SU-DHL-6 (cell line): ENCODE measurements around the gene NUMB.

Source experiments
- H2AFZ ChIP-seq: fragments of 200-600 bp; sonication (generic); 2 replicates; pipeline ENCODE4 v1.6.1; 2014; ENCODE audit warnings: low read depth, mild to moderate bottlenecking, moderate library complexity, mixed read lengths, antibody characterized with exemption, low read length; ENCODE audit not compliant: severe bottlenecking
- H3F3A ChIP-seq: fragments of 200-600 bp; shearing (Covaris generic); 2 replicates; pipeline ENCODE4 v1.6.0; 2016; ENCODE audit warnings: antibody characterized with exemption, mild to moderate bottlenecking; ENCODE audit not compliant: insufficient read depth
- H3K27ac ChIP-seq: fragments of 200-600 bp; sonication (generic); 2 replicates; pipeline ENCODE4 v1.5.1; 2016; ENCODE audit warnings: low read depth, mild to moderate bottlenecking, low read length, moderate library complexity, mixed read lengths
- H3K27me3 ChIP-seq: fragments of 200-600 bp; sonication (generic), shearing (Covaris generic); 2 replicates; pipeline ENCODE4 v1.6.0; 2014; ENCODE audit warnings: mild to moderate bottlenecking, low read length
- H3K36me3 ChIP-seq: fragments of 200-600 bp; sonication (generic); 2 replicates; pipeline ENCODE4 v1.6.1; 2014; ENCODE audit warnings: mild to moderate bottlenecking, low read length, mixed read lengths
- H3K4me2 ChIP-seq: fragments of 300-600, 200-600 bp; shearing (Covaris generic), sonication (generic); 2 replicates; pipeline ENCODE4 v1.6.0; 2014; ENCODE audit warnings: low read length, low read depth, mild to moderate bottlenecking; ENCODE audit not compliant: poor library complexity, severe bottlenecking
- H3K4me3 ChIP-seq: fragments of 200-600 bp; sonication (generic); 2 replicates; pipeline ENCODE4 v1.5.1; 2014; ENCODE audit warnings: antibody characterized with exemption, low read length, mild to moderate bottlenecking, mixed read lengths; ENCODE audit not compliant: insufficient read depth, poor library complexity, severe bottlenecking
- H3K79me2 ChIP-seq: fragments of 200-600 bp; sonication (generic); 2 replicates; pipeline ENCODE4 v1.6.1; 2014; ENCODE audit warnings: mild to moderate bottlenecking, low read length, moderate library complexity; ENCODE audit not compliant: insufficient read depth
- H3K9ac ChIP-seq: fragments of 200-600 bp; sonication (generic); 2 replicates; pipeline ENCODE4 v1.7.0; 2014; ENCODE audit warnings: mild to moderate bottlenecking, low read length
- H3K9me2 ChIP-seq: fragments of 200-600 bp; sonication (generic); replicated peaks from 2 replicates; pipeline ENCODE4 v1.6.1; 2014; ENCODE audit warnings: low read length; ENCODE audit not compliant: insufficient read depth
- H3K9me3 ChIP-seq: fragments of 200-600 bp; sonication (generic); 2 replicates; pipeline ENCODE4 v1.6.1; 2014; ENCODE audit warnings: low read length, mixed read lengths; ENCODE audit not compliant: insufficient read depth
- H4K20me1 ChIP-seq: fragments of 200-600 bp; sonication (generic); 2 replicates; pipeline ENCODE4 v1.6.1; 2014; ENCODE audit warnings: low read depth, mild to moderate bottlenecking, antibody characterized with exemption, low read length, moderate library complexity, mixed read lengths
- EZH2phosphoT487 ChIP-seq: fragments of 200-600 bp; sonication (generic), shearing (Covaris generic); conservative IDR thresholded peaks from 2 replicates; pipeline ENCODE4 v1.6.1; 2018; ENCODE audit warnings: mild to moderate bottlenecking, antibody characterized with exemption, low read length, moderate library complexity, mixed read lengths
- TF ChIP-seq, protein P1 (sequence below): fragments of 200-600 bp; sonication (generic); IDR thresholded peaks from one replicate; pipeline ENCODE4 v1.5.1; 2017; ENCODE audit warnings: antibody characterized with exemption, mild to moderate bottlenecking, low read length, moderate library complexity; ENCODE audit not compliant: insufficient read depth, poor library complexity, severe bottlenecking

NUMB gene

GRCh38 chr14:73443758-73444157, 14.6 kb downstream of the NUMB start:
- no peaks in the 10 kb centered on the region for H3K36me3 ChIP-seq
- peaks cover 3% of the 10 kb centered on the region; the same call in 1 of the 2 replicates for H3K79me2 ChIP-seq
- 0 out of 2 replicates have a peak, but pooled peaks cover 3% of the 10 kb centered on the region for H4K20me1 ChIP-seq
- H3K9me2 ChIP-seq, result no peaks in the 10 kb centered on the region
- no peaks in the 10 kb centered on the region for H3K27me3 ChIP-seq
- H3K9ac ChIP-seq, result no peak overlapping the region
- H3K4me3 ChIP-seq, result no peak overlapping the region
- no peak overlapping the region for H2AFZ ChIP-seq
- no peaks in the 10 kb centered on the region for H3K9me3 ChIP-seq
- no peak overlapping the region for H3K4me2 ChIP-seq
- H3K27ac ChIP-seq, result no peak overlapping the region
- TF ChIP-seq EZH2phosphoT487, result no peak
- TF ChIP-seq, protein P1, sequence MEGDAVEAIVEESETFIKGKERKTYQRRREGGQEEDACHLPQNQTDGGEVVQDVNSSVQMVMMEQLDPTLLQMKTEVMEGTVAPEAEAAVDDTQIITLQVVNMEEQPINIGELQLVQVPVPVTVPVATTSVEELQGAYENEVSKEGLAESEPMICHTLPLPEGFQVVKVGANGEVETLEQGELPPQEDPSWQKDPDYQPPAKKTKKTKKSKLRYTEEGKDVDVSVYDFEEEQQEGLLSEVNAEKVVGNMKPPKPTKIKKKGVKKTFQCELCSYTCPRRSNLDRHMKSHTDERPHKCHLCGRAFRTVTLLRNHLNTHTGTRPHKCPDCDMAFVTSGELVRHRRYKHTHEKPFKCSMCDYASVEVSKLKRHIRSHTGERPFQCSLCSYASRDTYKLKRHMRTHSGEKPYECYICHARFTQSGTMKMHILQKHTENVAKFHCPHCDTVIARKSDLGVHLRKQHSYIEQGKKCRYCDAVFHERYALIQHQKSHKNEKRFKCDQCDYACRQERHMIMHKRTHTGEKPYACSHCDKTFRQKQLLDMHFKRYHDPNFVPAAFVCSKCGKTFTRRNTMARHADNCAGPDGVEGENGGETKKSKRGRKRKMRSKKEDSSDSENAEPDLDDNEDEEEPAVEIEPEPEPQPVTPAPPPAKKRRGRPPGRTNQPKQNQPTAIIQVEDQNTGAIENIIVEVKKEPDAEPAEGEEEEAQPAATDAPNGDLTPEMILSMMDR, result no peak
- H3F3A ChIP-seq, result no peaks in the 10 kb centered on the region

DNA sequence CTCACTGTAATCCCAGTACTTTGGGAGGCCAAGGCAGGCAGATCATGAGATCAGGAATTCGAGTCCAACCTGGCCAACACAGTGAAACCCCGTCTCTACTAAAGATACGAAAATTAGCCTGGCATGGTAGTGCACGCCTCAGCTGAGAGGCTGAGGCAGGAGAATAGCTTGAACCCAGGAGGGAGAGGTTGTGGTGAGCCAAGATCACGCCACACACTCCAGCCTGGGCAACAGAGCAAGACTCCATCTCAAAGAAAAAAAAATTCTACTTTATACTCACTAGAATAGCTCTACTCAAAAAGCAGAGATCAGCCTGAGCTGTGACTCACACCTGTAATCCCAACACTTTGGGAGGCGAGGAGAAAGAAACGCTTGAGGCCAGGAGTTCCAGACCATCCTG, 17.1 kb downstream of the NUMB start:
- no peak overlapping the region for H3K27ac ChIP-seq
- H3K9me3 ChIP-seq, result no peaks in the 10 kb centered on the region
- H3K9ac ChIP-seq, result no peak overlapping the region
- H3K36me3 ChIP-seq, result no peaks in the 10 kb centered on the region
- H3K79me2 ChIP-seq, result peaks cover 8% of the 10 kb centered on the region; the same call in 1 of the 2 replicates
- TF ChIP-seq, protein P1, result no peak
- TF ChIP-seq EZH2phosphoT487, result no peak
- H3K4me3 ChIP-seq, result no peak overlapping the region
- H2AFZ ChIP-seq, result no peak overlapping the region
- H3K4me2 ChIP-seq, result no peak overlapping the region
- H3K27me3 ChIP-seq, result no peaks in the 10 kb centered on the region
- H3K9me2 ChIP-seq, result no peaks in the 10 kb centered on the region
- 0 out of 2 replicates have a peak, but pooled peaks cover 7% of the 10 kb centered on the region for H4K20me1 ChIP-seq
- no peaks in the 10 kb centered on the region for H3F3A ChIP-seq

- H2AFZ ChIP-seq, result no peak overlapping the region
- H3K9ac ChIP-seq, result no peak overlapping the region
- H3K79me2 ChIP-seq, result peaks cover 12% of the 10 kb centered on the region; the same call in 1 of the 2 replicates
- no peak overlapping the region for H3K4me3 ChIP-seq
- no peak overlapping the region for H3K4me2 ChIP-seq
- H4K20me1 ChIP-seq, result 0 out of 2 replicates have a peak, but pooled peaks cover 7% of the 10 kb centered on the region
- no peaks in the 10 kb centered on the region for H3K9me3 ChIP-seq
- no peaks in the 10 kb centered on the region for H3F3A ChIP-seq
- no peak for TF ChIP-seq EZH2phosphoT487
- TF ChIP-seq, protein P1, result no peak
- H3K36me3 ChIP-seq, result no peaks in the 10 kb centered on the region
- H3K27me3 ChIP-seq, result no peaks in the 10 kb centered on the region
- H3K27ac ChIP-seq, result no peak overlapping the region
- H3K9me2 ChIP-seq, result no peaks in the 10 kb centered on the region
These were observed 19.4 kb downstream of the NUMB start for GRCh38 chr14:73438993-73439392.
